ENCODE measurements around the gene MXRA8. TPM values are rescaled to one million over a fixed set of nuclear protein-coding genes. Genes with fewer than 3 reads are reported as not detected.

Gene MXRA8
- total and polyA plus RNA-seq, 9 of the 15 experiments (the other 6 are each of a cell fraction or from before 2014, with no cell fraction given) = 0.66 to 11.3 (median 6.3) TPM

GRCh38 chr1:1324524-1325287, 33.6 kb downstream of the MXRA8 start, which contains the start of the genes CPTP and INTS11 (continued):
- peak; percentile 62 for TF ChIP-seq PCBP1 (IDR thresholded peaks at IDR 0.05; ENCODE audit: low read depth, low read length, poor library complexity, severe bottlenecking)
- TF ChIP-seq NR0B1 (IDR thresholded peaks at IDR 0.05; ENCODE audit: partially characterized antibody) = no peak
- peak; percentile 59; the same call in 1 of the 2 replicates for TF ChIP-seq NR2C2 (CRISPR knock-in tag; IDR thresholded peaks at IDR 0.05)
- TF ChIP-seq NR2C2 (tag; IDR thresholded peaks at IDR 0.05) = peak; percentile 79
- TF ChIP-seq MED1 (CRISPR knock-in tag; IDR thresholded peaks at IDR 0.05; ENCODE audit: borderline replicate concordance) = no peak
- TF ChIP-seq SP1 (CRISPR knock-in tag; IDR thresholded peaks at IDR 0.05) = peak; percentile 90
- no peak for TF ChIP-seq TFAM (CRISPR knock-in tag; conservative IDR thresholded peaks at IDR 0.05)
- 0 out of 2 replicates have a peak, but pooled peaks have one; percentile 39 for TF ChIP-seq ERF (CRISPR knock-in tag; IDR thresholded peaks at IDR 0.05)
- TF ChIP-seq BDP1 (IDR thresholded peaks at IDR 0.05; ENCODE audit: insufficient read depth, insufficient read length) = no peak
- peak; percentile 7 to 70; a peak in 2 of 4 replicates for TF ChIP-seq MAZ (CRISPR knock-in tag; conservative IDR thresholded peaks at IDR 0.05 in 1 of 2, IDR thresholded peaks at IDR 0.05 in 1 of 2)
- TF ChIP-seq, protein P1, sequence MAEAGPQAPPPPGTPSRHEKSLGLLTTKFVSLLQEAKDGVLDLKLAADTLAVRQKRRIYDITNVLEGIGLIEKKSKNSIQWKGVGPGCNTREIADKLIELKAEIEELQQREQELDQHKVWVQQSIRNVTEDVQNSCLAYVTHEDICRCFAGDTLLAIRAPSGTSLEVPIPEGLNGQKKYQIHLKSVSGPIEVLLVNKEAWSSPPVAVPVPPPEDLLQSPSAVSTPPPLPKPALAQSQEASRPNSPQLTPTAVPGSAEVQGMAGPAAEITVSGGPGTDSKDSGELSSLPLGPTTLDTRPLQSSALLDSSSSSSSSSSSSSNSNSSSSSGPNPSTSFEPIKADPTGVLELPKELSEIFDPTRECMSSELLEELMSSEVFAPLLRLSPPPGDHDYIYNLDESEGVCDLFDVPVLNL (CRISPR knock-in tag; IDR thresholded peaks at IDR 0.05; ENCODE audit: low read depth) = peak; percentile 9; the same call in 1 of the 2 replicates
- peak; percentile 52 for TF ChIP-seq HMGN3 (IDR thresholded peaks at IDR 0.05; ENCODE audit: borderline replicate concordance, extremely low read depth, insufficient read length, low read depth, low read length)
- no peak for TF ChIP-seq LARP7 (IDR thresholded peaks at IDR 0.05)
- no peak for TF ChIP-seq TRIM25 (IDR thresholded peaks at IDR 0.05; ENCODE audit: borderline replicate concordance)
- no peak for TF ChIP-seq CBX2 (IDR thresholded peaks at IDR 0.05; ENCODE audit: insufficient read depth, low read length, poor library complexity, severe bottlenecking)
- no peak for TF ChIP-seq LEF1 (IDR thresholded peaks at IDR 0.05)
- TF ChIP-seq SOX6 (IDR thresholded peaks at IDR 0.05) = no peak
- TF ChIP-seq, protein P2, sequence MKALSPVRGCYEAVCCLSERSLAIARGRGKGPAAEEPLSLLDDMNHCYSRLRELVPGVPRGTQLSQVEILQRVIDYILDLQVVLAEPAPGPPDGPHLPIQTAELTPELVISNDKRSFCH (CRISPR knock-in tag; IDR thresholded peaks at IDR 0.05) = no peak
- TF ChIP-seq, protein P2 (tag; IDR thresholded peaks at IDR 0.05) = no peak
- TF ChIP-seq ZNF311 (CRISPR knock-in tag; IDR thresholded peaks at IDR 0.05) = no peak
